ENCODE results near the gene RFNG.

Gene RFNG

DNA sequence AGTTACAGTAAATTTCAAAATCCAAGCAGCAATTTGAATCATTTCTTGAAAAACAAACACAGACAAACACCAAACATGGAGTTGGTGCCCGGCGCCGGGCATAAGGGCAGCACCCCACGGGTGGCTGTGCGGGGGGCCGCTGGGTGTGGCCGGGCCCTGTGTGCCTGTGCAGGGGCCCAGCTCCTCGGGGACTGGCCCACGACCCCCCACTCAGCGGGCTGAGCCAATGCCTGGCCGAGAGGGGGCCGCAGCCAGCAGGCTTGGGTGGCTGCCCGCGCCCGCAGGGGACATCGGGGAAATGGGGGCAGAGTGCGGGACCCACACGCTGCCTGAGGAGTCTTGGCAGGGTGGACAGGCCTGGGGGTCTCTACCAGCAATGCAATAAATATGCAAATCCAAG, 26.8 kb upstream of the RFNG start:
- in situ Hi-C loops (cut with MboI; ENCODE audit: low sequenced_read_pairs): no loop called here

DNA sequence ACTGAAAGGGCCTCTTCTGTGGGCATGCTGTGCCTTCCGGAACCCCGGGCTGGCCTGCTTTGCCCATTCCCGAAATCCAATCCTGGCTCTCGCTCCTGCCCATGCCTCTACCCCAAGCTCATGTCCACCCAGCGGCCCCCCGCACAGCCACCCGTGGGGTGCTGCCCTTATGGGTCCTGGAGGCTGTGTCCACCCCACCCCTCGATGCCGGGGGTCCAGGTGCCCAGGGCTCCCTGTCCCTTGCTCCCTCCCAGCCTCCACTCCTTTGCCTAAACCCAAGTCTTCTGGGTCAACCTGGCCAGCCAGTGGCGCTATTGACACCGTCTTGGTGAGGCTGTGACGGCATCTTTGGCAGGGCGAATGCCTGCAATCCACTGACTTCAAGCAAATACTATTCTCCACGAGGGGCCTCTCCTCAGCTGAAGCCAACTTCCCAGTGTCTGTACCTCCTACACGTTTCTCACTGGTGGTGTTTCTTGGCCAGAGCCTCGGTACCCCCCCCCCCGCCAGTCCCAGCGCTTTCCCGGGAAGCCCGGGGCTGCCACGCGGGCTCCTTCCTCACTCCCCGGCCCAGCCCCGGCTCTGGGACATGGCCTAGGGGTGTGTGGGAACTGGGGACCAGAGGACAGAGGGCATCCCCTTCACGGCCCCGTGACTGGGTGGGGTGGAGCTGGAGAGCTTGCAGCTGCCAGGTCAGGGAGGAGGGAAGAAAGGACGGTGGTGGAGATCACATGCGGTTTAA, 26.2 kb upstream of the RFNG start:
- in situ Hi-C loops (cut with MboI; ENCODE audit: low sequenced_read_pairs): no loop called here

DNA sequence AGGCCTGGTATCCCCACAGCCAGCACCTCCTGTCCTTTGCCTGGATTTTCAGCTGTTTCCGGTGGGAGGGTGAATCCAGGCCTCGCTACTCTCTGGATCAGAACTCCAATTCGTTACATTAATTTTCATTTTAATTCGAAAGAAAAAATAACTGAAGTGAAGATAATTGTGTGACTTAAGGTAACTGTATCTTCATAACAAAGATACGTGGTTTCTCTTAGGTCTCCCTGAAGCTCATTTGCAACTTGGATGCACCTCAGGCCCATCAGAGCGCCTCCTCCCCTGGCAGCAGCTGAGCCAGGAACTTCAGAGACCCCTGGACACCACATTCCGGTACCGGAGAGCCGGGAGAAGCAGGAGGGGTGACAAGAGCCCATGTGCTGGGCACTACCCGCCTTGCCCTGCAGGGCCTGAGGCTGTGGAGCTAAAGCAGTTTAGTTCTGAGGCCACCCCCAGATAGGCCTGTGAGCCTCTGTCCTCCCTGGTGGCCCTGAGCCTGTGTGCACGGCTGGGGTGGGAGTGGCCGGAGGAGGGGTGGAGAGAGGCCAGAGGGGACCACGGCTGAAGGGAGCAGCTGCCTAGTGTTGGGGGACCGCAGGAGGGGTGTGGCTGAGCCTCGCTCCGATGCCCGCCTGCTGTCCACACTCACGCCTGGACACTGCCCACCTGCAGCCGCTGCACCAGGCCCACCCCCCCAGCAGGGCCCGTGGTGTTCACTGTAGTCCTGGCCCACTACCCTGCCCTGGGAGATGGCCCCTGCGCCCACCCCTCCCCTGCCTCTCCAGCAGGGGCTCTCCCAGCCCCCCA, 25.4 kb upstream of the RFNG start:
- in situ Hi-C loops (cut with MboI; ENCODE audit: low sequenced_read_pairs): no loop called here

DNA sequence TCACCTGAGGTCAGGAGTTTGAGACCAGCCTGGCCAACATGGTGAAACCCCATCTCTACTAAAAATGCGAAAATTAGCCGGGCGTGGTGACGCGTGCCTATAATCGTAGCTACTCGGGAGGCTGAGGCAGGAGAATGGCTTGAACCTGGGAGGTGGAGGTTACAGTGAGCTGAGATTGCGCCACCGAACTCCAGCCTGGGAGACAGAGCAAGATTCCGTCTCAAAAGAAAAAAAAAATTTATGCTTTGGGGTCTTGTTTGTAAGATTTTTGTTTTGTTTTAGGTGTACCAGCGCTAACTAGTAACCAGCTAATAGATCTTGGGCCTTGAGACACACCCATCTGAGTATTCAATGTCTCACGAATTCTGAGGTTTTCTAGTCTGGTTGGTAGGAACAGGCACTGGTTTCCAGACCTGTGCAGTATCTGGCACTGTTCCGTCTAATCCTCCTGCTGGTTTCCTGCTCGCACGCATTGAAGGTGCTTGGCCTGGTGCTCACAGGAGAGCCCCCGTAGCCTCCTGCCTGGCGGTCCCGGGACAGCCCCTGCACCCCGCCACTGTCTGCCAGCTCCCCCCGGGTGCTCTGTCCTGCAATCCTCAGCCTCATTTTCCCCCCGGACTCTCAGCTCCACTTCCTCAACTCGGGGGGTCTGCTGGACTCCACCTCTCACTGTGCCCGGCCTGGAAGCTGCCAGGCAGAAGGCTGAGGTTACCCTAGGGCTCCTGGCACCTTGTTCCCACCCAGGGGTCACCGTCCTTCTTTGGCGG, 24.6 kb upstream of the RFNG start:
- in situ Hi-C loops (cut with MboI; ENCODE audit: low sequenced_read_pairs): no loop called here

DNA sequence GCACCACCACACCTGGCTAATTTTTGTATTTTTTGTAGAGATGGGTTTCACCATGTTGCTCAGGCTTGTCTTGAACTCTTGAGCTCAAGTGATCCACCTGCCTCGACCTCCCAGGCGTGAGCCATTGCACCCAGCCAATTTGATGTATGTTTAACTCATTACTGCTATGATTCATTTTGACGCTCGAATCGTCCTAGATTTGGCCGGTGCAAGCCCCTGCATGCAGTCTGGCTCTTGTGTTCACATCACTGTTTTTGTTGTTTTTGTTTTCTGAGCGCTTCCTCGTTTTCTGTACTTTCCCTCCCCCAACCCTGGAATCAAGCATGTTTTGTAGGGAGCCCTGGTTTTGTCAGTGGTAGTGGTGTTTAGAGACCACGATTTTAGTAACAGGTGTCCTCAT, 21.8 kb upstream of the RFNG start:
- in situ Hi-C loops (cut with MboI; ENCODE audit: low sequenced_read_pairs): no loop called here

DNA sequence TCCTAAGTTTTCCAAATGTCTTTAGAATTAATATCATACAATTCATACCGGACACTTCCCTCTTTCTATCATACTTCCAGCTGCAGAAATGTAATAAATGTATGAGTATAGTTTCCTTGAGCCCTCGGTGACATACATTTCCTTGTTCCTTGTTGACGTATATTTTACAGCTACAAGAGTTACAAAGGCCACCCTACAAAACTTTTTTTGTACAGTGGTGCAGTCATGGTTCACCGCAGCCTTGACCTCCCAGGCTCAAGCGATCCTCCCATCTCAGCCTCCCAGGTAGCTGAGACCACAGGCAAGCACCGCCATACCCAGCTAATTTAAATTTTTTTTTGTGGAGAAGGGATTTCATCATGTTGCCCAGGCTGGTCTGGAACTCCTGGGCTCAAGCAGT, 21.2 kb upstream of the RFNG start:
- in situ Hi-C loops (cut with MboI; ENCODE audit: low sequenced_read_pairs): no loop called here

DNA sequence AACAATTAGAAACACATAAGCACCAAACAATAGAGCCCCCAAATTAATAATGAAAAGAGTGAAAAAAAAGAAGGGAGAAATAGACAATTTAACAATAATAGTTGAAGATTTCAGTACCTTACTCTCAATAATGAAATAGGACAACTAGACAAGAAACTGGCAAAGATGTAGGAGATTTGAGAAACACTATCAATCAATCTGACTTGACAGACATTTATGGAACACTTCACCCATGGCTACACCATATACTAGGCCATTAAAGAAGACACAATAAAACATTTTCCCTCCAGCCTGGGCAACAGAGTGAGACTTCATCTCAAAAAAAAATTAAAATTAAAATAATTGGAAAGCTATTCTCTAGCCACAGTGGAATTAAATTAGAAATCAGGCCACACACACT, 19.0 kb upstream of the RFNG start:
- in situ Hi-C loops (cut with MboI; ENCODE audit: low sequenced_read_pairs): no loop called here

DNA sequence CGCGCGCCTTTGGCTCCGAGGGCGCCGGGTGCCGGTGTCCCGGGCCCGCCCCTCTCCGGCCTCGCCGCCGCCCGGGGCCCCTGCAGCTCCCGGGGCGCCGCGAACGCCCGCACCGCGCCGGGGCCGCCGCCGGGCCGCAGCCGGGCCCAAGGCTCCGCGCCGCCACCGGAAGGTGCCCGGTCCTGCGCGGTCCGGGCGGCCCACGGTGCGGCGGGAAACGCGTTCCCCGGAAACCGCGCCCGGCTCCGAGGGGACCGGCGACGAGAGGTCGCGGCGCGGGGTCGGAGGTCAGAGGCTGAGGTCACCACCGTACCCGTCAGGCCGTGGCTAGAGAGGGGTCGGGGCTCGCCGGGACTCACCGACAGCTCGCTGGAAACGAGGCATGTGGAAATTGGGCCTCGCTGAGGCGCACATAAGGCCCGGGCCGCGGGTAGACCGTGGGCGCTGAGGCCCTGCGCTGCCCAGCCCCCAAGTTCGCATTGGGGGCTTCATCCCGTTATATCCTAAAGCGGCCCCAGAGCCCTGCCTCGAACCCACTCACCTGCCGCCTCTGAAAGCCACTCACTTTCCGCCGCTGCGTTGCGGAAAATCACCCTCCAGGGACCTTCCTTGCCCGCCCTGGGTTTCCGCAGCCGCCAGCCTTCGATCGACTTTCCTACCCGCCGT, 14.2 kb upstream of the RFNG start, which contains the start of gene DUS1L:
Gene DUS1L (minus strand): TSS at position 167 of the 666 bp plus-strand sequence. CDS start 745 bp downstream, outside the sequence.
- in situ Hi-C loops (cut with MboI; ENCODE audit: low sequenced_read_pairs): no loop called here

DNA sequence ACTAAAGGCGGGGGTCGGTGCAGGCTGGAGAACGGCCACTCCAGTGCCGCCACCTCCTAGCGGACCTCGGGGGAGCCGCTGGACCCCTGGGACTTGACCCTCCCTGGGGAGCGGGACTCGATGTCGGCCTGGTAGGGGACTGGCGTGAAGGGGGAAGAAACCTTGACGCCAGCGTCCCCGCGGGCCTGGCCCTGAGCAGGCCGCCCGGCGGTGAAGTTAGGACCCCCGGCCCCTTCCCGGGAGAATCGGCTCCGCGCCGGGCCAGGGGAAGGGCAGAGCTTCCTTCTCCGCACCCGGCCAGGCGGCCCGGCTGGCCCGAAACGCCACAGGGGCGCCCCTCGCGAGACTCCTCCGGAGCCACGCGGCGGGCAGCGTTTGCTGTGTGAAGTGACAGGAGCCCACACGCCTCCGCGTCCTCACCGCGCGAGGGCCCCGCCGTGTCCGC, 13.6 kb upstream of the RFNG start:
- in situ Hi-C loops (cut with MboI; ENCODE audit: low sequenced_read_pairs): no loop called here

DNA sequence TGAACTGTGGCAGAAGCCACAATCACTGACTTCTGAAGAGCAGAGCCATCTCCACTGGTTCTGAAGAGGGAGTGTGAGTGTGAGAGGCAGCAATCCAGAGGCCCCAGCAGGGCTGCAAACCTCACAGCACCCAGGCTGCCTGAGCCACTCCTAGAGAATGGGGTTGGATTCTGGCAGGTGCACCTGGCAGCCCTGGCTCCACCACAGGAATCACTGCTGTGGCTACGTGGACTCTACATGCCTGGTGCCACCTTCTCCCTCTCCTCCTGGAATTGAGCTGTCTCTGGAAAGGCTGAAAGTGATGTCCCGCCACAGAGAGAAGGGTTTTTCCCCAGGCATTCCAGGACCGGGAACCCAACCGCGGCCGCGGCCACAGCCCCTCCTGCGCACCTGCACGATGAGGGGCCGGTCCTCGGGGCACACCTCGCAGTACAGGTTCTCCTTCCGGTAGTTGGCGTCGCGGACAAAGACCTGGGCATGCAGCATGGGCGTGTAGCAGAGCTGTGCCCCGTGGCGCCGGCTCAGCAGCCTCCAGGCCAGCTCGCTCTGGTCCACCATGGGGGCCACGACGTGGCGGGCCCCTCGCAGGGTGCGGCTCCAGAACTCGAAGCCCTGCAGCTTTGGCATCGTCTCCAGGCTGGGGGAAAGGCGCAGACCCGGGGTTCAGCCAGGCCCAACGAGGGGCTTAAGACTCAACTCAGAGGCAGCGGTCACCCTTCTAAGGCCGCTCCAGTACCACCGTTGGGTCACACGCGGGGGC, 13.0 kb upstream of the RFNG start:
- in situ Hi-C loops (cut with MboI; ENCODE audit: low sequenced_read_pairs): no loop called here

DNA sequence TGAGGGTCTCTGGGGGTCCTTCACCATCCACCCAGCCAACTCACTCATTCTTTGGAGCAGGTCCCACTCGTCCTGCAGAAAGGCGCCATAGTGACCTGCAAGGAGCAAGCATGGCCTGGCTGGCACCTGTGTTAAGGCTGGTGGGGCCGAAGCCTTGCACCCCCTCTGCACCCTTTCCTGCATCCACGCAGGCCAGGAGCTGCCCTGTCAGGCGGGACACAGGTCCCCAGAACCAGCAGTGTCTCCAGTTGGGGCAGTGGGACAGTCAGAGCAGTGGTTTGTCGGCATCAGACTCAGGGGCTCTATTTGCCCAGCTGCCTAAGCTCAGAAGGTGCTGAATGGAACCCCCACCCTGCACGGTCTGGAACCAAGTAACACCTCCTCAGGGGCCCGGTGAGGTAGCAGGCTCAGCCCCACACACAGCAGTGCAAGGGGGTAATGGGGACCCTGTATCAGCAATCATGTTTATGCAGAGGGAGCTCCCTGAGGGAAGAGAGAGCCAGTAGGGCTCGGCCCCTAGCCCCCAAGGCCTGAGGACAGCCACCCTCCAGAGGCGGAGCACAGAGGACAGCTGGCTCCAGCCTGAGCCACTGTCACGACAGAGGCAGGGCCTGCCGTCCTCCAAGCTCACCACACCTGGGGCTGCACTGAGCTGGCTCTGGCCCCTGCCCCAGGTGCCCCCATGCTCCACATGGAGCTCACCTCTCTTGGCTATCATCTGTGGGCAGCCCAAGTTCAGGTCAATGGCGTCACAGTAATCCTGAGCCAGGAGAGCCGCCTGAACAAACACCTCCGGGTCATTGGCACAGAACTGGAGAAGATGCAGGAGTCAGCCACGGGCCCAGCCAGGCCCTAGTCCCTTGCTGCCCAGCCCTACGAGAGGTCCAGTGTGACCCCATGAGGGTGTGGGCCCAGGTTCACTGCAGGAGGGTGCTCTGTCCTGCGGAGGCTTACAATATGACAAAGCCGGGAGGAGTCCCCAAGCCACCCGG, 12.1 kb upstream of the RFNG start:
- in situ Hi-C loops (cut with MboI; ENCODE audit: low sequenced_read_pairs): no loop called here

DNA sequence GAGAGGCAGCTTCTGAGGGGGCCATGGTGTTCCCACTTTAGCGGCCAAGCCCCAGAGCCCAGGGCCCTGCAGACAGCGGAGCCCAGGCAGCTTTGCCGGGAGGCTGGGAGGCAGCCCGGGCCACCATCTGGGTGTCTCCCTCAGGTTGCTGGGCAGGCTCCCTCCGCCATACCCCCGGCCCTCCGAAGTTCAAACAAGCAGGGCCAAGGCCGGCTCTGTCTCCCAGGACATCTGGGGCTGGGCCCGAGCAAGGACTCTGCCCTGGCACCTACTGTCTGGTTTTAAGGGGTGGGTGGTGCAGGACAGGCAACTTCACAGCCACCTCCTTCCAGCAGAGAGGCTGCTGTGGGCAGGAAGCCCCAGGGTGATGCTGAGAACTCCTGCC, 11.4 kb upstream of the RFNG start:
- in situ Hi-C loops (cut with MboI; ENCODE audit: low sequenced_read_pairs): no loop called here

DNA sequence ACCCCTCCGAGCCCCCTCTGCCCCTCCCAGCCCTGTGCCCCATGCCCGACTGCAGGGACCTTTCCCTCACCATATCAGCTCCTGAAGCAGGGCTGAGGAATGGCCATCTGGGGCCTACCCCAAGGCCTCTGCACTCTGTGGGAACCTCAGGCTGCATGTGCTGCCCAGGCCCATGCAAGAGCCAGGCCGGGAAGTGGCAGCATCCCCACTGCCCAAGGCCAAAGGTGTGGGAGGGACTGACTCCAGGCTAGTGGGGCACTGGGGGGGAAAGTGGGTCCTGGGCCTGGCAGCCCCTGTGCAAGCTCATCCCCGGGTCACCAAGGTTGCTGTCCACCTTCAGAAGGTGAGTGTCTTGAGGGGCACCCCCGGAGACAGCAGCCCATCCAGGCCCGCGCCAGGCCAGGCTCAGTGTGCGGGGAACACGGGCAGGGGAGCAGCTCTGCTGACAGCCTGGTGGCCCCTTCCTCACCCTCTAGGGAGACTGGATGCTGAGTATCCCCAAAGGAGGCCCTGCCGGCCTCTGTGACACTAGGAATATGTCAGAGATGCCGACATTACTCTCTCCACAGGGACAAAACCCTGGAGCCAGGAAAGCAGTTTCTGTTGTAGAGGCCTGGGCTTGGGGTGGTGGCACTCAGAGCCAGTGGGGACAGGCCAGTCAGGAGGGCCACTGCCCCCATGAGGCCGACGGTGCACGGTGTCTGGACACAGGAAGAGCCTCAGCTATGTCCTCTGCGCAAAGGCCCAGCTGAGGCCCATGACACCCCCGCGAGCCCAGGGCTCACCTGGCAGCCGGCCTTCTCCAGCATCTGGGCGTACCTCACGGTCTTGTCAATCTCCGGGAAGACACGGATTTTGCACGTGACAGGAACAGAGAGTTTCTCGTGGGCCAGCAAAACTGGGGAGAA, 10.7 kb upstream of the RFNG start:
- in situ Hi-C loops (cut with MboI; ENCODE audit: low sequenced_read_pairs): no loop called here

DNA sequence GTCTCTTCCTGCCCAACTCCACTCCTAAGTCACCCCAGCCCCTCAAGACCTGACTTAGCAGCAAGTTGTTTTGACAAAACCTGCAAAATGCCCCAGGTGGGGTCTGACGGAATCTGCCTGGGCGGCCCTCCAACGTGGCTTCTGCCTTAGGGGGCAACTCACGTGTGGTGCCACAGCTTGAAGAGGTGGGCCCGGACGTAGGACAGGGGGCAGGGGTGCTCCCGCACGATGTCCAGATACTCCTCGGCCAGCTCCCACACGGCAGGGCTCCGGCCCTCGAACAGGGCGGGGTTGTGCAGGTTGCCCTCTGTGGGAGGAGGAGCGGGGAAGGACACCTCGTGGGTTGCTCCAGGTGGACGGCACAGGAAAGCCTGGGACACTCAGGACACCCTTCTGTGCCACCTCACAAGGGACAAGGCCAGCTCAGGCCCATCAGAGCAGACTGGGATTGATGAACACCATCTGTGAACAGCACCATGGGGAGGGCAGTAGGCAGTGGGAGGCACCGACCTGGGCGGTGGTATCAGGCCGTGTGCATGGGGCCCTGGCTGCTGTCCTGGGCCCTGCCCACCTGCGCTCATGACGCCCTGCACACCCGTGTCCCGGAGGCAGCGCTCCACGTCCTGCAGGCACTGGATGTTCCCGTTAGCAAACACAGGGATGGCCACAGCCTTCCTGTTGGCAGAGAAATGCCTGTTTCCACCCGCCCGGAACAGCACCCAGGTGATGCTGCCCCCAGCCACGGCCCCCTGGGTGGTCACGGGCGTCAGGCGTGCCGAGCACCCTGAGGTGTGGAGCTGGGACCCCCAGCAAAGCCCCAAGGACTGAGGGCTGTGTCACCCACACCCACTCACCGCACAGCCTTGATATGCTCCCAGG, 9.7 kb upstream of the RFNG start:
- in situ Hi-C loops (cut with MboI; ENCODE audit: low sequenced_read_pairs): no loop called here

DNA sequence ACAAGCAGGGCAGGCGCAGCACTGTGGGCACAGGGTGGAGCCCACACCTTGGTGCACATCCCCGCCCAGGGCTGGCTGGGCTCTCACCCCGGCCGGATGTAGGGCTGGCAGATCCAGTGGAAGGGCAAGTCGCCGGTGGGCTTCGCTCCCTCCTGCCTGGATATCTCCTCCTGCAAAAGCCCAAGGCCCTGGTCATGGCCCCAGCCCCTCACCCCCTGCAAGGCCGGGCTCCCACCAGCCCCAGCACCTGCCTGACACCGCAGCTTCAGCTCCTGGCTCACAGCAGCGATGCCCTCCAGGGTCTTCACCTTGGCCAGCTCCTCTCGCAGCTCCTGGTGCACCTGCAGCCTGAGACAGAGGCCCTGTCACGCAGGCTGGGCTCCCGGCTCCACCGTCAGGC, 9.0 kb upstream of the RFNG start:
- in situ Hi-C loops (cut with MboI; ENCODE audit: low sequenced_read_pairs): no loop called here

DNA sequence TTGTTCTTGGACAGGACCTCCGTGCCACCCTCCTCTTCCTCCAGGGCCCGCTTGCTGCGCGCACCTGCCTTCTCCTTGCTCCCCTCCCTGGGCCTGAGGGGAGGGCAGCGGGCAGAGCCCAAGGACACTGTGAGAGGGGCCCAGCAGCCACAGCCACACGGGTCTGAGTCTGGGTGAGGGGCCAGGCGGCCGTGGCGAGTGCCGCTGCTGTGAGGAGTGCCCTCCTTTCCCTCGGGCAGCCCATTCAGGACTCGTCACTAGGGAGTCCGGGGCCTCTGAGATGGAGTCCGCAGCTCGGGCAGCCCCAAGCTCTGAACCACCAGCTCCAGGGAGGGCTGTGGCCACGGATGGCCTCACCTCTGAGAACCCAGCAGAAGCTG, 8.4 kb upstream of the RFNG start:
- in situ Hi-C loops (cut with MboI; ENCODE audit: low sequenced_read_pairs): no loop called here
